HL-60 (cell line): ENCODE measurements around the gene NPFF.

Source experiments
- DNase-seq, 2 experiments: peaks; one replicate each; pipeline ENCODE4 v3.0.0-alpha.2; 2010 to 2020; ENCODE audit warnings: low read depth in 1 of 2, low spot score in 1 of 2
- H3K27ac ChIP-seq: fragments of 250-450 bp; sonication (Bioruptor Pico); replicated peaks from 2 replicates; pipeline ENCODE4 v1.5.1; 2020; ENCODE audit warnings: mild to moderate bottlenecking, moderate library complexity
- H3K27me3 ChIP-seq: fragments of 250-450 bp; sonication (Bioruptor Pico); 2 replicates; pipeline ENCODE4 v1.5.1; 2021; ENCODE audit warnings: mild to moderate bottlenecking, moderate library complexity; ENCODE audit not compliant: insufficient read depth, poor library complexity, severe bottlenecking
- H3K4me3 ChIP-seq: replicated peaks from 2 replicates; pipeline ENCODE4 v1.5.1; 2011; ENCODE audit warnings: mild to moderate bottlenecking, control low read depth, low read length; ENCODE audit not compliant: insufficient read depth
- GABPA ChIP-seq: IDR thresholded peaks from 2 replicates; pipeline ENCODE4 v1.6.1; 2012; ENCODE audit warnings: low read depth
- POLR2AphosphoS5 ChIP-seq: IDR thresholded peaks from 2 replicates; pipeline ENCODE4 v1.6.1; 2012; ENCODE audit warnings: low read depth
- SPI1 ChIP-seq: IDR thresholded peaks from 2 replicates; pipeline ENCODE4 v1.6.1; 2012; ENCODE audit warnings: low read depth, mild to moderate bottlenecking, borderline replicate concordance
- TF ChIP-seq, protein P1 (sequence below): IDR thresholded peaks from one replicate; pipeline ENCODE4 v1.5.1; 2011; ENCODE audit warnings: low read length, control low read depth, inconsistent platforms; ENCODE audit not compliant: insufficient read depth
- TF ChIP-seq, protein P2 (sequence below): IDR thresholded peaks from 2 replicates; pipeline ENCODE4 v1.6.1; 2012; ENCODE audit warnings: low read depth; ENCODE audit not compliant: insufficient replicate concordance

The NPFF gene

DNA sequence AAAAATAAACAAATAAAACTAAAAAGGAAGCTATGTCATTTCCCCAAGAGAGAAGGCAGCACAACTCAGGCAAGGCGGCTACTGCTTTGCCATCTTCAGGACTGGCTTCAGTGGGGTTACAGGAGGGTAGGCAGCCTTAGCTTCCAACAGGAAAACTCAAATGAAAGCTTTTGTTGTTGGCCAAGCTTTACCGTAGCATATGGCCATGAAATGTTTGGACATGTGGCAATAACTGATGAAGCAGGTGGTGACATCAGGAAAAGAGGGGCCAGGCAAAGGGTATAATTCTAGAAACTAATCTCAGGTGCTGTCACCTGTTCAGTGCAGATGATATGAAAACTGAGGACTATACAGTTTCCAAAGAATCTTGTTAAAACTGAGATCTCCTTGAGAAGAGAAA, 22.8 kb upstream of the NPFF start:
- no peak overlapping the region for H3K4me3 ChIP-seq
- H3K27me3 ChIP-seq, result no peaks in the 10 kb centered on the region
- TF ChIP-seq, protein P1, sequence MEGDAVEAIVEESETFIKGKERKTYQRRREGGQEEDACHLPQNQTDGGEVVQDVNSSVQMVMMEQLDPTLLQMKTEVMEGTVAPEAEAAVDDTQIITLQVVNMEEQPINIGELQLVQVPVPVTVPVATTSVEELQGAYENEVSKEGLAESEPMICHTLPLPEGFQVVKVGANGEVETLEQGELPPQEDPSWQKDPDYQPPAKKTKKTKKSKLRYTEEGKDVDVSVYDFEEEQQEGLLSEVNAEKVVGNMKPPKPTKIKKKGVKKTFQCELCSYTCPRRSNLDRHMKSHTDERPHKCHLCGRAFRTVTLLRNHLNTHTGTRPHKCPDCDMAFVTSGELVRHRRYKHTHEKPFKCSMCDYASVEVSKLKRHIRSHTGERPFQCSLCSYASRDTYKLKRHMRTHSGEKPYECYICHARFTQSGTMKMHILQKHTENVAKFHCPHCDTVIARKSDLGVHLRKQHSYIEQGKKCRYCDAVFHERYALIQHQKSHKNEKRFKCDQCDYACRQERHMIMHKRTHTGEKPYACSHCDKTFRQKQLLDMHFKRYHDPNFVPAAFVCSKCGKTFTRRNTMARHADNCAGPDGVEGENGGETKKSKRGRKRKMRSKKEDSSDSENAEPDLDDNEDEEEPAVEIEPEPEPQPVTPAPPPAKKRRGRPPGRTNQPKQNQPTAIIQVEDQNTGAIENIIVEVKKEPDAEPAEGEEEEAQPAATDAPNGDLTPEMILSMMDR, result no peak
- no peak for TF ChIP-seq GABPA
- TF ChIP-seq, protein P2, sequence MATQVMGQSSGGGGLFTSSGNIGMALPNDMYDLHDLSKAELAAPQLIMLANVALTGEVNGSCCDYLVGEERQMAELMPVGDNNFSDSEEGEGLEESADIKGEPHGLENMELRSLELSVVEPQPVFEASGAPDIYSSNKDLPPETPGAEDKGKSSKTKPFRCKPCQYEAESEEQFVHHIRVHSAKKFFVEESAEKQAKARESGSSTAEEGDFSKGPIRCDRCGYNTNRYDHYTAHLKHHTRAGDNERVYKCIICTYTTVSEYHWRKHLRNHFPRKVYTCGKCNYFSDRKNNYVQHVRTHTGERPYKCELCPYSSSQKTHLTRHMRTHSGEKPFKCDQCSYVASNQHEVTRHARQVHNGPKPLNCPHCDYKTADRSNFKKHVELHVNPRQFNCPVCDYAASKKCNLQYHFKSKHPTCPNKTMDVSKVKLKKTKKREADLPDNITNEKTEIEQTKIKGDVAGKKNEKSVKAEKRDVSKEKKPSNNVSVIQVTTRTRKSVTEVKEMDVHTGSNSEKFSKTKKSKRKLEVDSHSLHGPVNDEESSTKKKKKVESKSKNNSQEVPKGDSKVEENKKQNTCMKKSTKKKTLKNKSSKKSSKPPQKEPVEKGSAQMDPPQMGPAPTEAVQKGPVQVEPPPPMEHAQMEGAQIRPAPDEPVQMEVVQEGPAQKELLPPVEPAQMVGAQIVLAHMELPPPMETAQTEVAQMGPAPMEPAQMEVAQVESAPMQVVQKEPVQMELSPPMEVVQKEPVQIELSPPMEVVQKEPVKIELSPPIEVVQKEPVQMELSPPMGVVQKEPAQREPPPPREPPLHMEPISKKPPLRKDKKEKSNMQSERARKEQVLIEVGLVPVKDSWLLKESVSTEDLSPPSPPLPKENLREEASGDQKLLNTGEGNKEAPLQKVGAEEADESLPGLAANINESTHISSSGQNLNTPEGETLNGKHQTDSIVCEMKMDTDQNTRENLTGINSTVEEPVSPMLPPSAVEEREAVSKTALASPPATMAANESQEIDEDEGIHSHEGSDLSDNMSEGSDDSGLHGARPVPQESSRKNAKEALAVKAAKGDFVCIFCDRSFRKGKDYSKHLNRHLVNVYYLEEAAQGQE, result no peak
- TF ChIP-seq POLR2AphosphoS5, result no peak
- TF ChIP-seq SPI1, result no peak
- no peak for DNase-seq
- no peak overlapping the region for H3K27ac ChIP-seq

DNA sequence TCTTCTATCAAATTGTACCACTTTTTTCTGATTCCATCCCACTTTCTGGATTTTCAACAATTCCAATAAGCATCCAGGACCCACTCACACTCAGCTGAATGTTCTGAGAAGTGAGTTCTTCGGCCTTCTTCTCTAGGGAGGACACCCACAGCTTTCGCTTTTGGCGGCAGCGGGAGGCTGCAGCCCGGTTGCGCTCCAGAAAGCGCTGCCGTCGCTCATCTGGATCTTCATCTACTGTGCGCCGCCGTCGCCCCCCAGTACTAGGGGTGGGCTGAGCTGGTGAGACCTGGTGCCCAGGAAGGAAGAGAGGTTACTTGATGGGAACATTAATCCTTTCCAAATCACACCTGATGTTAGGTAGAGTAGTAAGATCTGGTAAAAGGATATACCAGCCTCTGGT, 17.2 kb upstream of the NPFF start:
- TF ChIP-seq, protein P1, result no peak
- TF ChIP-seq GABPA, result no peak
- TF ChIP-seq POLR2AphosphoS5, result no peak
- TF ChIP-seq, protein P2, result no peak
- TF ChIP-seq SPI1, result no peak
- no peaks in the 10 kb centered on the region for H3K27me3 ChIP-seq
- DNase-seq, result no peak

DNA sequence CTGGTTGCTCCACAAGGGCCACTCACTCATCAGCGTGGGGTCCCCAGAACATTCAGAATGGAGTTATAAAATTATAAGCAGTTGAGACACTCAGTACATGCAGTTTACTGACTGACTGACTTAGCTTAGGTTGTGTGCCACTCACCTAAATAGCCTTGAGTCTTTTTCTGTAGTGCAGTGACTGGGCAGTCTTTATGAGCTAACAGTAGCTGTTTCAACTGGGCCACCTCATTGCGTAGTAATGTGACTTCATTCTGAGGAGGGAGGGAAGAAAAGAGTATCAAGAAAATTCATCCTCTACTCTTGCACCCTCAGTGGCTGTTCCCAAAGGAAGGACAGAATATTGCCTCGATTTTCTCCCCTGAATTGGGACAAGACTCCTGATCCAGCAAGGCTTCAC, 15.8 kb upstream of the NPFF start:
- H3K27ac ChIP-seq, result no peak overlapping the region
- no peak for DNase-seq
- TF ChIP-seq GABPA (no peak), SPI1 (no peak), POLR2AphosphoS5 (no peak)
- TF ChIP-seq, protein P1, result no peak
- TF ChIP-seq, protein P2, result no peak
- H3K27me3 ChIP-seq, result no peaks in the 10 kb centered on the region
- H3K4me3 ChIP-seq, result no peak overlapping the region

More for the DNA sequence above, 17.2 kb upstream of the NPFF start:
- H3K4me3 ChIP-seq, result no peak overlapping the region
- H3K27ac ChIP-seq, result no peak overlapping the region
